ENCODE measurements around the gene SERPINA10. TPM values are rescaled to one million over a fixed set of nuclear protein-coding genes. Genes with fewer than 3 reads are reported as not detected.
"Not testable (repeated sequence)": the region's sequence is repeated elsewhere in the genome, so short reads cannot be mapped to it uniquely, and the experiment has no call there.

SERPINA10 gene
- total RNA-seq, 1 donor from 2014 or later, result not detected

DNA sequence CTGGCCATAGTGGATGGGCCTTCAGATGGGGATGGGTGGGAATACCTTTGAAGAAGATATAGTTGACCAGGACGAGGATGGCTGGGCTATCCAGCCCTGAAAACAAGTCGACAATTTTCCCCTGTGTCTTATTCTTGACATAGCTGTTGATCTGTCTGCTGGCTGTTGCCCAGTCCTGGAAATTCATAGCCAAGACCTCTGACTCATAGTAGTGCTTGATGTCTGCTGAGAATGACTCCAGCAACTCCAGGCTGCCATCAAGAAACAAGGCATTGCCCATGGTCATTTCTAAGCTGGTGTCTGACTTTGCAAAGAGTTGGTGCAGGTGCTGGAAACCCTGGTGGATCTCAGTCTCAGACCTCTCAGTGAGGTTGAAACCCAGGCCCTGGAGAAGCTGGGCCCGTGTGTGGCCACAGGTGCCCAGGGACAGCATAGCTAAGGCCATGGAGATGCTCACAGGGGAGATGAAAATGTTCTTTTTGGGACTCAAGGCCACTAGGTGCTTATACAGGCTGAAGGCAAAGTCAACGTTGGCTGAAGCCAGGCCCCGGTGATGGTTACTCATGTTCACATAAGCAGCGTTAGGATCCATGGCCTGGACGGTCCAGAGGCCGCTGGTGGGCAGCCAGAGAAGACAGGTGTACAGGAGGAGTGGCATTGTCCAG lies 21.1 kb upstream of the SERPINA10 start:
- DNase-seq, result no peak

GRCh38 chr14:94312481-94313246 lies 19.6 kb upstream of the SERPINA10 start:
- DNase-seq, result no peak

GRCh38 chr14:94310248-94310647 lies 17.2 kb upstream of the SERPINA10 start:
- DNase-seq, result no peak

GRCh38 chr14:94309721-94310120 lies 16.7 kb upstream of the SERPINA10 start:
- no peak for DNase-seq

GRCh38 chr14:94307410-94307992 lies 14.4 kb upstream of the SERPINA10 start:
- no peak for DNase-seq

DNA sequence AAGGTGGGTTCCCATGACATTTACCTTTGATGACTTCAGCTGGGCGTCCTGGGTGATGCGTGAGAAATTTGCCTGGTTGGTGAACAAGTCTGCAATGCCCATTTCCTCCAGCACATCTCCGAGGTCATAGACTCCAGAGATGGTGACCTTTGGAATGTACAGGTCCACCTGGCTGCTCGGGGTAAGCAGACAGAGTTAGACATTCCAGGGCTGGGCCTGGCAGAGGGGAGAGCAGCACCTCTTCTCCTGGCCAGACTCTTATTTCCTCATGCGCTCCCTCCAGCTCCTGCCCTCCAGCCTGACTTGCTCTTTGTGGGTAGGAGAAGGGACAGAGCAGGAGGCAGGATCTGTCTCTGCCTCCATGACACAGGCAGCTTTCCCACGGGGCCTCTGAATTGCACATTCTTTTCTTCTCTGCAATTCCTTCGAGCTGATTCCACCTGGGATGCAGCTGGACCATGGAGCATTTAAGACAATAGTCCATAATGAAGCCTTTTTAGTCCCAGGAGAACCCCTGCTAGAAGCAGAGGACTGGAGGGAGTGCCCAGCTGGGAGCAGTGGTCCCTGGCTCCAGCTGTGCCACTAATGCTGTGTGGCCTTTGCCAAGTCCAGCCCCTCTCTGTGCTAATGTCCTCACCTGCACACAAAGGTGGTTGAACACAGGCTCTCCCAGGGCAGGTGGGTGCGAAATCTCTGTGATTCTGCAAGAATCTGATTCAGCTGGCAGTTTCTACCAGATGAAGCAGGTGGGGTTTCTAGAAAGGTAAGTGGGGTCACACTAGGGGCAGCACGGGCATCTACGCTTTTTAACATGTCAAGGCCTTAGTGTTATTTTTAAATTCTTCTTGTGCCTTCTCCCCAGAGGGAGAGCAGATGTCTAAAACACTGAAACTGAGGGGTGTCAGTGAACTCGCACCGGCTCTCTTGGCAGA lies 13.2 kb upstream of the SERPINA10 start:
- no peak for DNase-seq

DNA sequence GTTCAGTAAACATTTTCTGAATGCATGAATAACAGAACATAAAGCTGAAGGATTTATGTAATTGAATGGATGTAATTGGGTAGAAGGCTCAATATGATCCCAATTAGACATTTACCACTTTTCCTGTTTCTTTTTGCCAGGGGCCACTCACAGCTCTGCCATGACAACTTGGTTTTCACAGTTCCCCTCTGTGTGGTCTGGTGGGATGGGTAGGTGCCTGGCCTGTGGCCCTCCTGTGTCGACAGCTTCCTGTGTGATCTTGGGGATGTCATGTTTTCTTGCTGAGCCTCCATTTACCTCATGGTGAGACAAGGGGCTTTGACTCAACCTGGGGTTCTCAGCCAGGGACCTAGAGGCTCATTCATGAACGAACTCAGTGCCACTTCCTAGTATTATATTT lies 12.6 kb upstream of the SERPINA10 start:
- DNase-seq, result no peak

DNA sequence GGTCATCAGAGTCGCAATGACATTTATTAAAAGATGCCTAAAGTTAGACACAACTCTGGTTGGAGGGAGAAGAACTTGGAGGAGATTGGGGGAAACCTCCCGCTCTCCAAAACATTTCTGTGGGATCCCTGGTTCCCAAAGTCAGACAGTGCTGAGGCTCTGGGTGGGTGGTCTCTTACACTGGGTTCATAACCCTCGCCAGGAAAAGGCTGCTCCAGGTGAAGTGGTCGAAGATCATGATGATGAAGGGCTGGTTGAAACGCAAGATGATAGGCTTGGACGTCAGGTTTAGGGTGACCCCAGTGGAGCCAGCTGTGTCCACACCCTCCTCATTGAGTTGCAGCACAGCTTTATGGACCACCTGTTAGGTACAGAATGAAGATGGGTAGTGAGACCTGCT lies 11.2 kb upstream of the SERPINA10 start:
- no peak for DNase-seq

- DNase-seq, result no peak
These were observed 10.0 kb upstream of the SERPINA10 start for GRCh38 chr14:94303111-94303510.

DNA sequence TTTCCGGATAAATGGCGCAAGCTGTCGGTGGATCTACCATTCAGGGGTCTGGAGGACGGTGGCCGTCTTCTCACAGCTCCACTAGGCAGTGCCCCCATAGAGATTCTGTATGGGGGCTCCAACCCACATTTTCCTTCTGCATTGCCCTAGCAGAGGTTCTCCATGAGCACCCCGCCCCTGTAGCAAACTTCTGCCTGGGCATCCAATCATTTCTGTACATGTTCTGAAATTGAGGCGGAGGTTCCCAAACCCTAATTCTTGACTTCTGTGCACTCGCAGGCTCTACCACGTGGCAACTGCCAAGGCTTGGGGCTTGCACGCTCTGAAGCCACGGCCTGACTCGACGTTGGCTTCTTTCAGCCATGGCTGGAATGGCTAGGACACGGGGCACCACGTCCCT lies 5.1 kb upstream of the SERPINA10 start:
- DNase-seq, result no peak

- not testable (repeated sequence) for DNase-seq
These were observed 3.1 kb upstream of the SERPINA10 start for GRCh38 chr14:94296181-94296545.

DNA sequence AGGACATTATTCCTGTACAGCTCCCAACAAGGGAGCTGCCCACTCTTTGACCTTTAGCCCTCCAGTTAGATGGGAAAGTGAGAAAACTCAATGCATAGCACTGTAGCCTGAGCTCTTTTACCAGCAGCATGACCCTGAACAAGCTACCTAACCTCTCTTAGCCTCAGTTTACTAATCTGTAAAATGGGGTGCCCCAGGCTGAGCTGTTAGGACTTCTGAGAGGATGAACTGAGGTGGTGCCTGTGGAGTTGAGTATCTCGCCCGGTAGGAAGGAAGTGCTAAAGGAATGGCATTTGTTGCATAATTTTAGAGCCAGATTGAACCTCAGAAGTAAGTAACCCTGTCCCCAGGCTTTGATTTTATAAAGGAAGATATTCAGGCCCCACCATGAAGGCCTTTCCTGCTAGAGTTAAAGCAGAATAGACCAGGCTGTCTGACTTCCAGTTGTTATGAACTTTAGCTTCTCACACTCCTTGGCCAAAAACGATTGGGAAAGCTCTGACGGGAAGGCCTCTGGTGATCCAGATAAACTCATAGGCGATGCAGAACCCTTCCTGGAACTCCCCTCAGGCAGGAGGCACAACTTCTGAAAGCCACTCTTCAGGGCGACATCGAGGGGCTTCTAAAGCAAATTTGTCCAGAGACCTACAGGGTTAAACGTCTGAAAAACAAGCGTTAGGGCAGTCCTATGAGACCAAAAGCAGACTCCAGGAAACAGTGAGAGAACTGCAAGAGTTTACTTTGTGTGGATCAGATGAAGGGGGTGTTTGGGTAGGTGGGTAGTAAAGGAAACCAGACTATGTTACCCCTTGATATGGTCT lies 2.5 kb upstream of the SERPINA10 start:
- DNase-seq, result no peak

- no peak for DNase-seq
These were observed 483 bp upstream of the SERPINA10 start for GRCh38 chr14:94293578-94293924.

- DNase-seq, result no peak
These were observed 569 bp downstream of the SERPINA10 start for GRCh38 chr14:94292526-94292871.

DNA sequence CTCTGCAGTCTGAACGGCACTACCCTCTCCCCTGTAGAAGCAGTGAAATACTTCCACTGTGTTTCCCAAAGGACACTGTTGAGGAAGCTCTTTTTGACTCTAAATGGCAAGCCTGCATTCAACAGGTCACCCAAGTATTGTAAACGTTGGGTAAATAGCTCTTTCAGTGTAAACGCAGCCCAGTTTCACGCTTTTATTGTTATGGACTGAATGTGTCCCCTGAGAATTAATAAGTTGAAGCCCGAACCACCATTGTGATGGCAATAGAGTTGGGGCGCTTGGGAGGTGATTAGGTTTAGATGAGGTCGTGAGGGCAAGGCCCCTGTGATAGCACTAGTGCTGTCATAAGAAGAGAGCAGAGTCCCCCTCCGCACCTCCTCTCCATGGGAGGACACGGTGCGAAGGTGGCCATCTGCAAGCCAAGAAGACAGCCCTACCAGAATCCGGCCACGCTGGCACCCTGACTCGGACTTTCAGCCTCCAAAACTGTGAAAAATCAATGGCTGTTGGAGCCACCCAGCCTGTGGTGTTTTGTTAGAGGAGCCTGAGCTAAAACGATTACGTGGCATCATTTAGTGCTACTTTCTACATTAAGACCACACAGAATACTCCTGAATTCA lies 1.1 kb downstream of the SERPINA10 start:
- no peak for DNase-seq

- no peak for DNase-seq
These were observed 1.7 kb downstream of the SERPINA10 start for GRCh38 chr14:94291159-94291905.

GRCh38 chr14:94290197-94290596 lies 2.9 kb downstream of the SERPINA10 start:
- DNase-seq, result no peak

- DNase-seq, result no peak
These were observed 4.2 kb downstream of the SERPINA10 start for GRCh38 chr14:94288610-94289465.

DNA sequence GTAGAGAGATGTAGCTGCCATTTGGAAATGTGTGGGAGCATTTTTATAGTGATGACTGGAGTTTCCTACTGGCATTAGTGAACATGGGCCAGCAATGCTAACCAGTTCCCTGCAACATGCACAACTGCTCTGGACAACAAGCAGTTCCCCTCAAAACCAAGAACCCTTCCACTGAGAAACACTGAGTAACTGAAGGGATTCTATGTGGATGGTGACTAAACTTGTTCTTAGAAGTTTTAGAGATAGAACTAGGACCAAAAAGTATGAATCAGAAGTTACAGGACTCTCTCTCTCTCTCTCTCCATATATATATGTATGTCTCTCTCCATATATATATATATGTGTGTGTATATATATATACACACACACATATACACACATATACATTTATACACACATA lies 7.9 kb downstream of the SERPINA10 start:
- DNase-seq, result no peak

GRCh38 chr14:94284221-94284620 lies 8.8 kb downstream of the SERPINA10 start:
- DNase-seq, result no peak
